Stomach (tissue), 4 donors: ENCODE data around the gene GPT2.

Source experiments
- POLR2A ChIP-seq, 4 donors: fragments of 450-650 bp; IDR thresholded peaks; one replicate each; pipeline ENCODE4 v1.6.1; 2016; ENCODE audit warnings: antibody characterized with exemption in 4 of 4, control low read depth in 2 of 4, mild to moderate bottlenecking in 1 of 4, moderate library complexity in 1 of 4
- TF ChIP-seq, protein P1 (sequence below), 7 experiments: fragments of 450-650 bp in 4 of 7; fragments of 200-600 bp in 3 of 7; sonication (generic) in 3 of 7; IDR thresholded peaks; one replicate each; pipeline ENCODE4 v1.5.1; 2016 to 2019; ENCODE audit warnings: antibody characterized with exemption in 7 of 7, control low read depth in 2 of 7, mild to moderate bottlenecking in 1 of 7

GRCh38 chr16:46918905-46919792, 35.0 kb downstream of the GPT2 start:
- TF ChIP-seq POLR2A (IDR thresholded peaks at IDR 0.05) = no peak
- TF ChIP-seq, protein P1, sequence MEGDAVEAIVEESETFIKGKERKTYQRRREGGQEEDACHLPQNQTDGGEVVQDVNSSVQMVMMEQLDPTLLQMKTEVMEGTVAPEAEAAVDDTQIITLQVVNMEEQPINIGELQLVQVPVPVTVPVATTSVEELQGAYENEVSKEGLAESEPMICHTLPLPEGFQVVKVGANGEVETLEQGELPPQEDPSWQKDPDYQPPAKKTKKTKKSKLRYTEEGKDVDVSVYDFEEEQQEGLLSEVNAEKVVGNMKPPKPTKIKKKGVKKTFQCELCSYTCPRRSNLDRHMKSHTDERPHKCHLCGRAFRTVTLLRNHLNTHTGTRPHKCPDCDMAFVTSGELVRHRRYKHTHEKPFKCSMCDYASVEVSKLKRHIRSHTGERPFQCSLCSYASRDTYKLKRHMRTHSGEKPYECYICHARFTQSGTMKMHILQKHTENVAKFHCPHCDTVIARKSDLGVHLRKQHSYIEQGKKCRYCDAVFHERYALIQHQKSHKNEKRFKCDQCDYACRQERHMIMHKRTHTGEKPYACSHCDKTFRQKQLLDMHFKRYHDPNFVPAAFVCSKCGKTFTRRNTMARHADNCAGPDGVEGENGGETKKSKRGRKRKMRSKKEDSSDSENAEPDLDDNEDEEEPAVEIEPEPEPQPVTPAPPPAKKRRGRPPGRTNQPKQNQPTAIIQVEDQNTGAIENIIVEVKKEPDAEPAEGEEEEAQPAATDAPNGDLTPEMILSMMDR (IDR thresholded peaks at IDR 0.05) = no peak
